Measurements from ENCODE around the gene ARL6IP4. TPM values are rescaled to one million over a fixed set of nuclear protein-coding genes. Genes with fewer than 3 reads are reported as not detected.
A peak's percentile ranks its signal among the peaks of the same experiment; 100 is the strongest.

ARL6IP4 gene
- total RNA-seq, 6 donors from 2014 or later = 163 to 248 (median 187) TPM

GRCh38 chr12:122944605-122945592 is 35.6 kb upstream of the ARL6IP4 start:
- no peak overlapping the region for H3K4me3 ChIP-seq
- ATAC-seq (ENCODE audit: low FRiP score in 2 of 2) = no peak
- H3K36me3 ChIP-seq = no peaks in the 10 kb centered on the region
- TF ChIP-seq POLR2AphosphoS5 (IDR thresholded peaks at IDR 0.05) = no peak
- TF ChIP-seq POLR2A (IDR thresholded peaks at IDR 0.05) = no peak
- no peak for TF ChIP-seq EP300 (IDR thresholded peaks at IDR 0.05)
- TF ChIP-seq CTCF (IDR thresholded peaks at IDR 0.05) = no peak
- peaks cover 27 to 54% (median 31%) of the 10 kb centered on the region in 4 donors for H3K4me1 ChIP-seq
- peak overlapping the region in 2 of 4 donors; percentile 66 to 81 for H3K27ac ChIP-seq
- no peak for DNase-seq
- 71 to 81% methylated on average over 6 to 14 of the region's 14 CpGs for WGBS, 2 donors
- no peaks in the 10 kb centered on the region for H3K9me3 ChIP-seq
- H3K27me3 ChIP-seq = no peaks in the 10 kb centered on the region

GRCh38 chr12:122946690-122947341 is 33.7 kb upstream of the ARL6IP4 start:
- Histone ChIP-seq H3K4me3 (no peak overlapping the region), H3K36me3 (no peaks in the 10 kb centered on the region), H3K27ac (peak overlapping the region; percentile 74 to 88 (median 85)), H3K9me3 (no peaks in the 10 kb centered on the region), H3K27me3 (no peaks in the 10 kb centered on the region), H3K4me1 (peaks cover 25 to 54% (median 30%) of the 10 kb centered on the region in 4 donors)
- DNase-seq = peak in 1 of 2 donors; percentile 95
- TF ChIP-seq POLR2AphosphoS5 (IDR thresholded peaks at IDR 0.05) = peak; percentile 91 to 93
- TF ChIP-seq POLR2A (IDR thresholded peaks at IDR 0.05) = peak in 1 of 4 donors; percentile 52
- TF ChIP-seq EP300 (IDR thresholded peaks at IDR 0.05) = peak in 2 of 4 donors; percentile 64 to 92
- TF ChIP-seq CTCF (IDR thresholded peaks at IDR 0.05) = peak; percentile 24 to 45 (median 36)
- ATAC-seq (ENCODE audit: low FRiP score in 2 of 2) = peak; percentile 91 to 94
- 35 to 42% methylated on average over 3 to 8 of the region's 10 CpGs for WGBS, 2 donors

- Histone ChIP-seq H3K4me3 (no peak overlapping the region), H3K36me3 (no peaks in the 10 kb centered on the region), H3K4me1 (peaks cover 25 to 51% (median 30%) of the 10 kb centered on the region in 4 donors), H3K27ac (peak overlapping the region; percentile 74 to 88 (median 85)), H3K27me3 (no peaks in the 10 kb centered on the region), H3K9me3 (no peaks in the 10 kb centered on the region)
- ATAC-seq (ENCODE audit: low FRiP score in 2 of 2) = peak; percentile 38 to 39
- TF ChIP-seq CTCF (IDR thresholded peaks at IDR 0.05) (peak; percentile 22 to 64 (median 43)), POLR2AphosphoS5 (IDR thresholded peaks at IDR 0.05) (peak in 1 of 2 donors; percentile 35), POLR2A (IDR thresholded peaks at IDR 0.05) (no peak), EP300 (IDR thresholded peaks at IDR 0.05) (peak in 1 of 4 donors; percentile 18)
- peak in 1 of 2 donors; percentile 71 for DNase-seq
- 58 to 63% methylated on average over 4 to 11 of the region's 15 CpGs for WGBS, 2 donors
Measured at GRCh38 chr12:122947352-122947792, 33.1 kb upstream of the ARL6IP4 start.

- H3K36me3 ChIP-seq = no peaks in the 10 kb centered on the region
- ATAC-seq (ENCODE audit: low FRiP score in 2 of 2) = no peak
- H3K27me3 ChIP-seq = no peaks in the 10 kb centered on the region
- peaks cover 22 to 40% (median 25%) of the 10 kb centered on the region in 4 donors for H3K4me1 ChIP-seq
- H3K9me3 ChIP-seq = no peaks in the 10 kb centered on the region
- DNase-seq = no peak
- no peak overlapping the region for H3K4me3 ChIP-seq
- TF ChIP-seq POLR2A (IDR thresholded peaks at IDR 0.05) (no peak), EP300 (IDR thresholded peaks at IDR 0.05) (no peak), CTCF (IDR thresholded peaks at IDR 0.05) (no peak), POLR2AphosphoS5 (IDR thresholded peaks at IDR 0.05) (no peak)
- 90 to 92% methylated on average over 5 to 14 of the region's 14 CpGs for WGBS, 2 donors
- no peak overlapping the region for H3K27ac ChIP-seq
Measured at GRCh38 chr12:122948605-122949004, 31.9 kb upstream of the ARL6IP4 start.
